Hematopoietic multipotent progenitor cell treated with erythropoietin and hydrocortisone succinate and interleukin-3 and kit ligand, for 17 days (in vitro differentiated cells): ENCODE measurements around the gene CTNNA3.

Source experiments
- DNase-seq: peaks from one replicate; pipeline ENCODE4 v3.0.0-alpha.2; 2015; ENCODE audit warnings: low spot score

Gene CTNNA3

GRCh38 chr10:66095610-66096009 lies 1600.4 kb downstream of the CTNNA3 start:
- no peak for DNase-seq

DNA sequence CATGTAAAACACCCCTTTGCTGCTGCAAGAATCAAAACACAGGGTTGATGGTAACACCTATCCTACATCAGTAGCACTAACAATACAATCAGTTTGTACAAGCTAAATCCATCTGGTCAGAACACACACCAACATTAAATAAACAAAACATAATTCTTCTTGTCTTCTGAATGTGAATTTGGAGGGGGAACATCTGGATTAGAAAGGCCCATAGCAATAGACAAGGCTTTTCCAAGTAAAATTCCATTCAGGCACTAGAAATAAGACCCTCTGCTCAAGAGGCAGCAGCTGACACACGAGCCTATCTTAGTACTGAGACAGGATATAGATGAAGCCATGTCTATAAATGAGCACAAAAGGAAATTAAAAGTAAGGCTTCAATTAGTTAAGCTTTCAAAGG lies 1610.1 kb downstream of the CTNNA3 start:
- no peak for DNase-seq

- no peak for DNase-seq
Measured at GRCh38 chr10:66071907-66072306, 1624.1 kb downstream of the CTNNA3 start.

DNA sequence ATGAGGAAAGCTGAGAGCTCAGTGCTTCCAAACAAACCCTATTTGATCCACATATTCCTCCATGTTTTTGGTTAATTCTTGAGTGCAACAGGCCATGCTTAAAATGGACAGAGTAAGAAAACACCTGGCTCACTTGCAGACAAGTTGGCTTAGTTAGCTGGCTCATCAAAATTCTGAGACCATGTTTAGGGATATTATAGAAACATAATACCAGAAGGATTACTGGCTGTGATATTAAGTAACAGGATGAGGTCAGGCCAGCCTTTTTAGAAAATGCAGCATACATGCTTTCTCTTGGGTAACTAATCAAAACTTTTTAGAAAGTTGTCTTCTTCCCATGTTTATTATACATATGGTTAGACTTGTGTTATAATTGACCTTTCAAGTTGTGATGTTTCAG lies 1637.4 kb downstream of the CTNNA3 start:
- no peak for DNase-seq

- DNase-seq, result no peak
Measured at GRCh38 chr10:66049335-66049734, 1646.7 kb downstream of the CTNNA3 start.

- no peak for DNase-seq
Measured at GRCh38 chr10:66045859-66046258, 1650.1 kb downstream of the CTNNA3 start.

- no peak for DNase-seq
Measured at GRCh38 chr10:66041771-66042170, 1654.2 kb downstream of the CTNNA3 start.

DNA sequence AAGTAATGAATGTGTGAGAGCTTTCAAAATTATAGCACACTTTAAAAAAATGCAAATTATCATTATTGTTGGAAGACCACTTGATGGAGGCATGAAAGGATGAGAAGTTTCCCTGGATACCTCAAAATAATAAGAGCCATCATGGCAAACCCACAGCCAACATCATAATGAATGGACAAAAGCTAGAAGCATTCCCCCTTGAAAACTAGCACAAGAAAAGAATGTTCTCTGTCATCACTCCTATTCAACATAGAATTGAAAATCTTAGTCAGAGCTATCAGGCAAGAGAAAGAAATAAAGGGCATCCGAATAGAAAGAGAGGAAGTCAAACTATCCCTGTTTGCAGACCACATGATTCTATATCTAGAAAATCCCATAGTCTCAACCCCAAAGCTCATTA lies 1657.4 kb downstream of the CTNNA3 start:
- DNase-seq, result no peak

DNA sequence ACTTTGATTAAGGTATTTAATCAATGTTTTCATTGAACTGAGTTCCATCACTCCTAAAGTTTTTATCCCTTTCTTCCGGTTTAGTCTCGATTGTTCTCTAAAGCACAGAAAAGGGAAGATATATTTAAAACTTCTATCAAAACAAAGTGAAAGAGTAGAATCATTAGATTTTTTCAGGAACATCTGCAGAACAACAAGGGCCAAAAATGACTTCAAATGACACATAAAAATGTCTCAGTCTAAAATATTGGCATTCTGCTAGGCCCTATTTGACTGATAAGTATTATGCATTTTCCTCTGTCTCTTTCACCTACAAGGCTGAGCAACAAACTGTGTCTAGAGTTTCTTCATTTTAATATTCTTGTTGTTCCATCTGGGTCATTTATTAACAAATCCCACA lies 1669.7 kb downstream of the CTNNA3 start:
- DNase-seq, result no peak

GRCh38 chr10:66025186-66025585 lies 1670.8 kb downstream of the CTNNA3 start:
- DNase-seq, result no peak

GRCh38 chr10:66021423-66021822 lies 1674.6 kb downstream of the CTNNA3 start:
- DNase-seq, result no peak

DNA sequence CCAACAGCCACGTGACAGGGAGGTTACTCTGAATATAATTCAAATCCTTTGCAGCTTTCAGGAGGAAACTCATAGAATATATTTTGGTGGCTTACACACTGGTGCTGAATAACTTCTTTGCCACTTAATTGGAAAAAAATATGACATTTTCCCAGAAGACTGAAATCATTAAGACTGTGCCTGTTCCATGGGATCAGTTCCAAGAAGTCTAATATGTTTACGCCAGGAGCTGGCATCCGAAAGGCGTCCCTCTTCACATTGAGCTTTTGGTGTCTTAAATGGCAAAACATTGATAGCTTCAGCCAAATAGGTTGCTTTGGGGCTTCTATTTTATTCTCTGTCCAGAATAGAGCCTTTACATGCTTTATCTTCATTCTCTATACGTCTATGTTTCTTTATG lies 1687.8 kb downstream of the CTNNA3 start:
- DNase-seq, result no peak

DNA sequence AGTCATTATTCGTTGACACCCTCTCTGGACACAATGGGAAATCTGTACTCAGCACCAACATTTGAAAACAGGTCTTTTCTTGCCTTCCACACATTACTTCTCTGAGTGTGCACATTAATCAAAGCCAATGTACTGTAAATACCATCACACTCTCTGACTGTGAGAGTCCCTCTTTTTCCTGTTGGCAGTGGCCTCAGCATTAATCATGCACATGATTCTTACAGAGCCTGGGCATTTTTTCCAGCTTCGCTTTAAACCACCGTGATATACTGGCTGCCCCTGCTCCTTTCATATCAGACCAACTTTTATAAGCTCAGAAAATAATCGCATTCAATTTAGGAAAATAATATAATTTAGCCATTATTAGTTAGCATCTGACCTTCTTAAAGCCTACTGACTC lies 1689.6 kb downstream of the CTNNA3 start:
- DNase-seq, result no peak

- DNase-seq, result no peak
Measured at GRCh38 chr10:65993451-65993850, 1702.5 kb downstream of the CTNNA3 start.

- no peak for DNase-seq
Measured at GRCh38 chr10:65968871-65969270, 1727.1 kb downstream of the CTNNA3 start.

GRCh38 chr10:65968437-65968836 lies 1727.6 kb downstream of the CTNNA3 start:
- no peak for DNase-seq

GRCh38 chr10:65964205-65964604 lies 1731.8 kb downstream of the CTNNA3 start:
- no peak for DNase-seq

GRCh38 chr10:65952086-65952485 lies 1743.9 kb downstream of the CTNNA3 start:
- no peak for DNase-seq

DNA sequence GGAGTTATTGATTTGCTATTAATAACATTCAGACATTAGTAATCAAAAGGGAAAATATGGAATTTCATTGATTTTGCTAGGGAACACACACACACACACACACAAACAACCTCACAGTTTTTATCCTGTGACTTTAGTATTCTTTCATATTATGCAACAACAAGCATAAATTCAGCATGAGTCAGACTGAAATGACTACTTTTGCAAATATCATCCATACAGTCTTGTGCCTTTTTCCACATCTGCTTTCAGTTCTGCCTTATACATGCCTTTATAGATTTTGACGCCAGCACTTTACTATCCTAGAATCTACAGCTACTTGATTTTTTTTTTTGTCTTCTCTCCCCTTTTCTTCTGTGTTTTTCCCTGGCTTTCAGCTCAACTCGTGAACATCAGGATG lies 1745.9 kb downstream of the CTNNA3 start:
- no peak for DNase-seq

DNA sequence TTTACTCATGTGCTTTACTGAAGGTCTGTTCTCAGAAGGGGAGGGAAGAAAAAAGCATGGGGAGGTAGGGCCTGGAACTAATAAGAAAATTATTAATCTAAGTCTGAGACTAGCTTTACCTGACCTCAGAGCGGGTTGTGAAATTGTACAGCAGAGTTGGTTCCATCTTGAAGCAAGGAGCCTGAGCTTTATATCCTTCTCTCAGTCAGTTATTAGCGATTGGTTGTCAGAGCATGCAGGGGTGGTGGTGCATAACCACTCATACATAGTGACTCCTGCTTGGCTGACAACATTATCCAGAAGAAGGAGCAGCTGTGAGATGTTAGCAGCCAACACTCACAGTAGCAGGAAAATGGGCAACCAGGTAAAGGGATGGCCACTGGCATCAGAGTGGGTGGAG lies 1746.5 kb downstream of the CTNNA3 start:
- DNase-seq, result no peak

GRCh38 chr10:65945061-65945460 lies 1750.9 kb downstream of the CTNNA3 start:
- DNase-seq, result no peak

DNA sequence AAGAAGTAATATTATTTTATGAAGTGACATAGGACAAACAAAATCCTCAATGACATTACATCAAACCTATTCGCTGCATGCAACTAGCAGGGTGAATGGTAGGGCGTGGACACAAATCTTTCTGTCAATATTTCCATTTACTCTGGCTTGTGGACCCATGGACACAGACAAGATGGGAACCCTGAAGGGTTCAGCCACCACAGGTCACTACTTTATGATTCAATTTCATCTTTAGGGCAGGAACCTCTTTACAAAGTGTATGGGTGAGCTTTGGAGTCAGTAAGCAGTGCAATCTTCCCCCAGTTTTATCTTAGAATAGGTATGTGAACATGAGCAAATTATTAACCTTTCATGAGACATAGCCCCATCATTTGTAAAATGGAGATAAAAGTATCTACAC lies 1752.5 kb downstream of the CTNNA3 start:
- no peak for DNase-seq

GRCh38 chr10:65940816-65941662 lies 1755.0 kb downstream of the CTNNA3 start:
- no peak for DNase-seq

- DNase-seq, result no peak
Measured at GRCh38 chr10:65940105-65940504, 1755.9 kb downstream of the CTNNA3 start.
